Retina (tissue), 1 donor: ENCODE results near the gene PSMG2.

Experiments
- DNase-seq: peaks from one replicate; pipeline ENCODE4 v3.0.0-alpha.2; 2016

Gene PSMG2

GRCh38 chr18:12767580-12768155 lies 64.8 kb downstream of the PSMG2 start:
- DNase-seq, result no peak

- DNase-seq, result no peak
Observed at GRCh38 chr18:12768625-12769024, 65.8 kb downstream of the PSMG2 start.

GRCh38 chr18:12769136-12769535 lies 66.3 kb downstream of the PSMG2 start:
- no peak for DNase-seq

GRCh38 chr18:12769644-12770440 lies 67.0 kb downstream of the PSMG2 start:
- DNase-seq, result no peak

- DNase-seq, result no peak
Observed at GRCh38 chr18:12770469-12771219, 67.8 kb downstream of the PSMG2 start.

- DNase-seq, result no peak
Observed at GRCh38 chr18:12772111-12772510, 69.3 kb downstream of the PSMG2 start.

GRCh38 chr18:12773369-12773768 lies 70.5 kb downstream of the PSMG2 start:
- no peak for DNase-seq

- no peak for DNase-seq
Observed at GRCh38 chr18:12774982-12775381, 72.1 kb downstream of the PSMG2 start.
